IPS-15b (cell line): ENCODE measurements around the gene FGF6.

ENCODE experiments used
- H3K27me3 ChIP-seq: one replicate; pipeline ENCODE4 v1.6.1; 2013; ENCODE audit warnings: low read length; ENCODE audit not compliant: control insufficient read depth, insufficient read depth
- H3K36me3 ChIP-seq: one replicate; pipeline ENCODE4 v1.6.1; 2013; ENCODE audit warnings: low read length; ENCODE audit not compliant: control insufficient read depth, insufficient read depth
- H3K4me1 ChIP-seq: one replicate; pipeline ENCODE4 v1.6.1; 2013; ENCODE audit warnings: mild to moderate bottlenecking, low read length; ENCODE audit not compliant: control insufficient read depth, insufficient read depth
- H3K4me3 ChIP-seq: one replicate; pipeline ENCODE4 v1.5.1; 2013; ENCODE audit warnings: low read depth, low read length
- H3K9ac ChIP-seq: one replicate; pipeline ENCODE4 v1.6.1; 2013; ENCODE audit warnings: low read depth, mild to moderate bottlenecking, low read length
- H3K9me3 ChIP-seq: one replicate; pipeline ENCODE4 v1.6.1; 2013; ENCODE audit warnings: mild to moderate bottlenecking, low read length; ENCODE audit not compliant: control insufficient read depth, insufficient read depth

FGF6 gene, protein sequence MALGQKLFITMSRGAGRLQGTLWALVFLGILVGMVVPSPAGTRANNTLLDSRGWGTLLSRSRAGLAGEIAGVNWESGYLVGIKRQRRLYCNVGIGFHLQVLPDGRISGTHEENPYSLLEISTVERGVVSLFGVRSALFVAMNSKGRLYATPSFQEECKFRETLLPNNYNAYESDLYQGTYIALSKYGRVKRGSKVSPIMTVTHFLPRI

GRCh38 chr12:4445156-4446101, at the start of gene FGF6:
Gene FGF6, minus strand, starts transcription at chr12:4445815. Its CDS starts 245 bp downstream, at chr12:4445570.
- no peaks in the 10 kb centered on the region for H3K9me3 ChIP-seq
- no peak within 1 kb of the TSS for H3K9ac ChIP-seq
- no peak within 1 kb of the TSS for H3K4me3 ChIP-seq
- H3K36me3 ChIP-seq, result no peaks in the 10 kb centered on the region
- H3K4me1 ChIP-seq, result peaks cover 32% of the 10 kb centered on the region
- H3K27me3 ChIP-seq, result no peaks in the 10 kb centered on the region

DNA sequence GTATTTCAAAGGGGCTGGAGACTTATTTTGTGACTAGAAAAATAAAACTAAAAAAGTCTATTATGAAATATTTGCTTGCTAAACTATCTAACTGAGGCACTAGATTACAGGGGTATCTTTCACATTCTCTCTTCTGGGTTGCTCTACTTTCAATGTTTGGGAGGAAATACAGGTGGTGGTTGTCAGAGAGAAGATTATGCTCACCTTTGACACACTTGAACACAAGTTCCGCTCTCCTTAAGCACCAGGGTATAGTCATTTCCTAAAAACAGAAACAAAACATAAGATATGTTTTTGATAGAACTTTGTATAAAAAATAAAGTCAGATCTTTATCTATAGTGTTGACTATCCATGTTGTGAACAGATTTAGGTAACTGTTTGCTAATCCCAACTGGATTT, 45.4 kb upstream of the FGF6 start:
- H3K9me3 ChIP-seq, result no peaks in the 10 kb centered on the region
- no peak overlapping the region for H3K9ac ChIP-seq
- no peaks in the 10 kb centered on the region for H3K36me3 ChIP-seq
- H3K4me1 ChIP-seq, result peaks cover 14% of the 10 kb centered on the region
- no peaks in the 10 kb centered on the region for H3K27me3 ChIP-seq
- H3K4me3 ChIP-seq, result no peak overlapping the region

GRCh38 chr12:4489556-4489955, 43.9 kb upstream of the FGF6 start:
- no peaks in the 10 kb centered on the region for H3K9me3 ChIP-seq
- H3K9ac ChIP-seq, result no peak overlapping the region
- H3K4me3 ChIP-seq, result no peak overlapping the region
- H3K36me3 ChIP-seq, result no peaks in the 10 kb centered on the region
- peaks cover 16% of the 10 kb centered on the region for H3K4me1 ChIP-seq
- no peaks in the 10 kb centered on the region for H3K27me3 ChIP-seq

DNA sequence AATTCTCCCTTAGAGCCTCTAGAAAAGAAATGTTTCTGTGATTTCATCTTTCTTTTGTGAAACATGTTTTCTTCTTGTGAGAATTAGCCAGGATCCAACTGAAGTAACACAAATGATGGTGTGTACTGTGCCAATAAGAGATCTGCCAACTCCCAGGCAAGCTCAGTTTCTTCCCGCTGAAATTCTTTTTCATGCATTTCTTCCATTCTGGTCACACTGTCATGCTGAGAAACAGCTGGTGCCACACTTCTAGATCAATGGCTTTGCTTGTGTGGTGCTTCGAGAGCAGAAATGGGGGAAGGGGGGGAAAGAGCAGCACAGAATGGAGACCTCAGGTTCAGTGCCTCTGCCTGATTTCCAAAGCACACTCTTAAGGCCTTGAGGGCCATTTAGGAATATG, 41.4 kb upstream of the FGF6 start:
- Histone ChIP-seq H3K4me1 (peaks cover 16% of the 10 kb centered on the region), H3K9ac (no peak overlapping the region), H3K27me3 (no peaks in the 10 kb centered on the region), H3K9me3 (no peaks in the 10 kb centered on the region), H3K4me3 (no peak overlapping the region), H3K36me3 (no peaks in the 10 kb centered on the region)

GRCh38 chr12:4486049-4486699, 40.6 kb upstream of the FGF6 start:
- no peak overlapping the region for H3K4me3 ChIP-seq
- H3K36me3 ChIP-seq, result no peaks in the 10 kb centered on the region
- no peaks in the 10 kb centered on the region for H3K27me3 ChIP-seq
- H3K9ac ChIP-seq, result no peak overlapping the region
- H3K9me3 ChIP-seq, result no peaks in the 10 kb centered on the region
- H3K4me1 ChIP-seq, result peaks cover 16% of the 10 kb centered on the region

- H3K36me3 ChIP-seq, result no peaks in the 10 kb centered on the region
- H3K9me3 ChIP-seq, result peaks cover 3% of the 10 kb centered on the region
- peaks cover 16% of the 10 kb centered on the region for H3K4me1 ChIP-seq
- H3K27me3 ChIP-seq, result no peaks in the 10 kb centered on the region
- no peak overlapping the region for H3K4me3 ChIP-seq
- no peak overlapping the region for H3K9ac ChIP-seq
Measured at GRCh38 chr12:4483885-4484823, 38.5 kb upstream of the FGF6 start.

GRCh38 chr12:4482936-4483335, 37.3 kb upstream of the FGF6 start:
- H3K36me3 ChIP-seq, result no peaks in the 10 kb centered on the region
- H3K4me1 ChIP-seq, result peaks cover 16% of the 10 kb centered on the region
- H3K9ac ChIP-seq, result no peak overlapping the region
- peaks cover 3% of the 10 kb centered on the region for H3K9me3 ChIP-seq
- no peaks in the 10 kb centered on the region for H3K27me3 ChIP-seq
- H3K4me3 ChIP-seq, result no peak overlapping the region

DNA sequence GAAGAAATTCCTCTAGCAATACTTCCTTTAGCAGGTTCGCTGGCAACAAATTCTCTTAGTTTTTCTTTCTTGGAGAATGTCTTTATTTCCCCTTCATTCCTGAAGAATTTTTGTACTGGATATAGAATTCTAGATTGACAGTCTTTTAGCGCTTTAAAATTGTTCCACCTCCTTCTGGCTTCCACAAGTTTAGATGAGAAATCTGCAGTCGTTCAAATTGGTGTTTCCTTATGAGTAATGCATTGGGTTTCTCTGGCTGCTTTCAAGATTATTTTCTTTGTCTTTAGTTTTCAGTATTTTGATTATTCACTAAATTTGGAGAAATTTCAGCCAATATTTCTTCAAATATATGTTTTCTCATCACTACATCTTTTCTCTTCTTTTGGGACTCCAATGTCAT, 33.3 kb upstream of the FGF6 start:
- H3K9me3 ChIP-seq, result peaks cover 3% of the 10 kb centered on the region
- no peak overlapping the region for H3K9ac ChIP-seq
- no peaks in the 10 kb centered on the region for H3K4me1 ChIP-seq
- H3K4me3 ChIP-seq, result no peak overlapping the region
- no peaks in the 10 kb centered on the region for H3K36me3 ChIP-seq
- no peaks in the 10 kb centered on the region for H3K27me3 ChIP-seq

DNA sequence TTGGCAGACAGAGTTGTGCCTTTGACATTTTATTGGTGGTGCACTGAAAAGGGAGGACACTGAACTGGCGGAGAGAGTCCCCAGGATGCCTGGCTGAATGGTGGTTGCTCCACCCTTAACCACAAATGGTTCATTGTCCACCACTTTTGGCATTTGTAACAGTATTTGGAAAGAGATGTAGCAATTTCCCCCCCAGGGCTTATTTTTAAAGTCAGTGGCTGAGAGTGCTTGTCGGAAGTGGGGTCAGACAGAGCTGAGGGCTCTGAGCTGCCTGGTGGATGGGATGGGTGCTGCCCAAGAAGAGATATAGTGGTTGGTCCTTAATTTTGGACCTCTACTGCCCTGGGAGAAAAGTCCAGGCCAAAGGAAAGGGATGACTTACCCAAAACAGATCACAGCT, 31.5 kb upstream of the FGF6 start:
- H3K27me3 ChIP-seq, result no peaks in the 10 kb centered on the region
- H3K9me3 ChIP-seq, result peaks cover 3% of the 10 kb centered on the region
- no peaks in the 10 kb centered on the region for H3K4me1 ChIP-seq
- no peak overlapping the region for H3K9ac ChIP-seq
- no peaks in the 10 kb centered on the region for H3K36me3 ChIP-seq
- no peak overlapping the region for H3K4me3 ChIP-seq

DNA sequence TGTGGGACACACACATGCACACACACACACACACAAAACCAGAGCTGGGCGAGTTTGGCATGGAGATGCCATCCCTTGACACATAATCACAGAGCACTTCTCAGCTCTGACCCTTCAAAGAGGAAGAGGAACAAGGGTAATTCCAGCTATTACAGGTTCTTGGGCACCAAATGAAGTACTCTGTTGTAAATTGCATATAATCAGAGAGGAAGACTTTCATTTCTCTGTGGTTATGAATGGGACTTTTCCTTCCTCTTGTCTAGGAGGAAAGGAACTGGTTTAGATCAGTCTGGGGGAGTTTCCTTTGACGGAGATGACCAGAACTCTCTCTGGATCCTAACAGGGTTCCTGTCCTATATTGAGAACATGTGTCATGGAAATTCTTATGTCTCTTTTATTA, 26.4 kb upstream of the FGF6 start:
- Histone ChIP-seq H3K27me3 (no peaks in the 10 kb centered on the region), H3K36me3 (no peaks in the 10 kb centered on the region), H3K4me3 (no peak overlapping the region), H3K9me3 (no peaks in the 10 kb centered on the region), H3K4me1 (no peaks in the 10 kb centered on the region), H3K9ac (no peak overlapping the region)

GRCh38 chr12:4471256-4471655, 25.6 kb upstream of the FGF6 start:
- H3K27me3 ChIP-seq, result no peaks in the 10 kb centered on the region
- no peaks in the 10 kb centered on the region for H3K9me3 ChIP-seq
- H3K4me1 ChIP-seq, result no peaks in the 10 kb centered on the region
- no peak overlapping the region for H3K9ac ChIP-seq
- H3K36me3 ChIP-seq, result no peaks in the 10 kb centered on the region
- no peak overlapping the region for H3K4me3 ChIP-seq
